ENCODE data around the gene ARHGAP30.

The ARHGAP30 gene

GRCh38 chr1:161001525-161001924, 68.2 kb downstream of the ARHGAP30 start:
- no peak for DNase-seq
- no peak overlapping the region for H3K4me3 Mint-ChIP-seq

GRCh38 chr1:161000736-161001480, 68.8 kb downstream of the ARHGAP30 start:
- H3K4me3 Mint-ChIP-seq: no peak overlapping the region
- H3K27ac Mint-ChIP-seq: no peak overlapping the region

More at GRCh38 chr1:161001525-161001924, 68.2 kb downstream of the ARHGAP30 start:
- Mint-ChIP-seq H3K27ac (no peak overlapping the region), H3K4me1 (peaks cover 14% of the 10 kb centered on the region), H3K9me3 (no peaks in the 10 kb centered on the region), H3K27me3 (no peaks in the 10 kb centered on the region)
- ATAC-seq: no peak

DNA sequence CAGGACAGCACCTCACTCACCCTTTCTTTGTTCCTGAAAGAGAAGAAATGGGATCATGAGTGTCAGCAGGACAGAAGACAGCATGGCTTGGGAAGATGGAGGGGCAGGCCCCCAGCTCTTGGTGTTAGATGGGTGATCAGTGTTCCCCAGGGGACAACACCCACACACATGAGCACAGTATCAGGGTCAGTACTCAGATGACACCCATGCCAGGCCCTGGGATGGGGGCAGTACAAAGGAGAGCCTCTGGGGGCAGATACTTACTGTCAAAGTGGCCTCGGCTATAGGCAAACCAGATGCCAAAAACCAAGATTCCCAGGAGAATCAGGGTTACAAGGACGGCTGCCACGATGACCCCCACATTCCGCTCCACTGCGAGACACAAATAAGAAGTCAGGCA, 70.3 kb downstream of the ARHGAP30 start:
- H3K9me3 Mint-ChIP-seq: no peaks in the 10 kb centered on the region
- ATAC-seq: no peak
- no peak overlapping the region for H3K4me3 Mint-ChIP-seq
- no peak overlapping the region for H3K27ac Mint-ChIP-seq
- H3K4me1 Mint-ChIP-seq: peaks cover 34% of the 10 kb centered on the region
- no peaks in the 10 kb centered on the region for H3K27me3 Mint-ChIP-seq
- DNase-seq: no peak

More at GRCh38 chr1:161000736-161001480, 68.8 kb downstream of the ARHGAP30 start:
- H3K4me1 Mint-ChIP-seq: peaks cover 21% of the 10 kb centered on the region
- ATAC-seq (no peak), DNase-seq (no peak)
- no peaks in the 10 kb centered on the region for H3K27me3 Mint-ChIP-seq
- no peaks in the 10 kb centered on the region for H3K9me3 Mint-ChIP-seq

DNA sequence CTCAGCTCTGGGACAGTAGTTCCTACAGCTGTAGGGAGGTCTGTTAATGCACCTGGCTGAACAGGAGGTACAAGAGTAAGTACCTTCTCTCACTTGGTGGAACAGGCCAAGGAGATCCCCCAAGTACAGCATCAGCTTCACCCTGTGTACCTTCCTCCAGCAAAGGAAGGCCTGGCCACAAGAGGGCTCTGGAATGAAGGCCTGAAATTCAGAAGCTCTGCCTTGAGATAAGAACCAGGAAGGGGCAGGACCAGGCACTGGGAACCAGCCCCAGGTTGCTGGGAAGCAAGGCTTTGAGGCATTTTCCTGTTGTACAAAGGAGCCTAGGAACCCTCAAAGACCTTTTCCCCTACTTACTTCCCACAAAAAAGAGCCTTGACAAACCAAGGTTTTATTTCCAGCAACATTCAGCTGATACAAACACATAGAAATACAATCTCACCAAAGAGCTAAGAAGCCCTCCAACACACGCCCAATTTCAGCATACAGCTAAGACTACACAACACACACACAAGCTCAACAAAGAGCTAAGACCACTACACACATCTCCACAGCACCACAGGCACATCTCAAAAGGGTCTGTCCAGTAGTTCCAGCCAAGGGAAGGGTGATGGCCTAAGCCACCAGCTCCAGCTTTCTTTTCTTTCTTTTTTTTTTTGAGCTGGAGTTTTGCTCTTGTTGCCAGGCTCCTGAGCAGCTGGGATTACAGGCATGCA, 72.2 kb downstream of the ARHGAP30 start:
- DNase-seq: peak; percentile 24 to 48
- no peaks in the 10 kb centered on the region for H3K27me3 Mint-ChIP-seq
- peaks cover 34% of the 10 kb centered on the region for H3K4me1 Mint-ChIP-seq
- peak overlapping the region in 1 of 2 donors; percentile 15 for H3K27ac Mint-ChIP-seq
- peak; percentile 78 for ATAC-seq
- no peaks in the 10 kb centered on the region for H3K9me3 Mint-ChIP-seq
- H3K4me3 Mint-ChIP-seq: no peak overlapping the region
